HuH-7.5 (cell line): ENCODE results near the gene CAMKMT.

Source experiments
- DNase-seq: peaks from one replicate; pipeline ENCODE4 v3.0.0; 2011; ENCODE audit warnings: low spot score

Gene CAMKMT

GRCh38 chr2:44598330-44599119 lies 236.8 kb downstream of the CAMKMT start:
- no peak for DNase-seq

DNA sequence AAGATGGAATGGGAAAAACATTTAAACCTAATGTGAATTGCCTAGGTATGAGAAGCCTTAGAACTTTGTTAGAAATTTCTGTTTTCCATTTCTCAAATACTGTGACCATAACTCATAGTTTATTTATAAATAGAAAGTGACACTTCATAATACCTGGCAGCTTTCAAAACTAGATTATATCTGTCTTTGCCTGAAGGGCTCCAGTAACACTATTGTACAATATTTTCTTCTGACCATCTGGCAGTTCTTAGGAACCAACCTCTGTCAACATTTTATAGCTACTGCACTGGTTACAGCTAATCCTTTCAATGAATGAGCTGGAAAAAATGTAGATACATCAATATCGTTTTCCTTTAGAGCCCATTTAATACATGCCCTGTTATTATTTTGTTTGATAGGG lies 237.4 kb downstream of the CAMKMT start:
- DNase-seq, result no peak

GRCh38 chr2:44602446-44602845 lies 240.7 kb downstream of the CAMKMT start:
- DNase-seq, result no peak

GRCh38 chr2:44605511-44605910 lies 243.8 kb downstream of the CAMKMT start:
- DNase-seq, result no peak

DNA sequence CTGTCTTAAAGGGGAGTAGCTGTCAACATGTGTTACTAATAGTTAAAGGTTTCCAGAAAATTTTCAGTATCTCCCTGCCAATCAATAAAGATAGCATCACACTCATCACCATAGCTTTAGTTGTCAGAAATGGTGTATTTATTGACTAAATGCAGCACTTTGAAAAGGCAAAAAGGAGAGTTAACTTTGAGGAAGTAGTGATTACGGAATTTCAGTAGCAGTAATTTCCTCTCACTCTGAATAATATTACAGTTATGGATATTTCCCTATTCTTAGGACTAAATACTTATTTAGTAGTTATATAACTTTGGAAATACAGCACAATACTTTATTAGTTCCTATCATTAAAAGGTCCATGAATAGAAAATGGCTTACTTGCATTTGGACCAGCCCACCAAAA lies 250.5 kb downstream of the CAMKMT start:
- DNase-seq, result no peak

GRCh38 chr2:44614940-44615339 lies 253.2 kb downstream of the CAMKMT start:
- DNase-seq, result no peak

DNA sequence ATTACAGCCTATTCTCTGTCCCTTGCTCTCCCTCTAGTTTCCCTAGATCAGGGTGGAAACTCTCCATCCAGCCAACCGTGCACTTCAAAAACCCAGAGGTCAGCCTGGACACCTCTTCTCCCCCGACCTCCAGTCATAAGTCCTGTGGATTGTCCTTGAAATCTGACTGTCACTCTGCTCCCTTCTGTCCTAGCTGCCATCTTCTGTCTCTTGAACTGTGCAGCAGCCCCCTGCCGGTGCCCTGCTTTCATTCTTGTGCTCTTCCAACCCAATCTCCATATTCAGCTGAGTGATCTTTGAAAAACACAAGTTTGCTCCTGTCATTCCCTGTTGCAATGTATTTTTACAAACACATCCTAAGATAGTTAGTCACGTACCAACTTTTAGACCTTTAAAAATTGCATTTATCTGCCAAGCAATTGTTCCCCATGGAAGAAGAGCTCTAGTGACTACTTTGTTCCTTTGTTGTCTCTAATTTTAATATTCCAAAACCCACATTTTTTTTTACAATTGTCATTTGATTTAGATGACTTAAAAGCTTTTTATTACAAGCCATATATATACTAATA lies 254.3 kb downstream of the CAMKMT start:
- DNase-seq, result no peak

DNA sequence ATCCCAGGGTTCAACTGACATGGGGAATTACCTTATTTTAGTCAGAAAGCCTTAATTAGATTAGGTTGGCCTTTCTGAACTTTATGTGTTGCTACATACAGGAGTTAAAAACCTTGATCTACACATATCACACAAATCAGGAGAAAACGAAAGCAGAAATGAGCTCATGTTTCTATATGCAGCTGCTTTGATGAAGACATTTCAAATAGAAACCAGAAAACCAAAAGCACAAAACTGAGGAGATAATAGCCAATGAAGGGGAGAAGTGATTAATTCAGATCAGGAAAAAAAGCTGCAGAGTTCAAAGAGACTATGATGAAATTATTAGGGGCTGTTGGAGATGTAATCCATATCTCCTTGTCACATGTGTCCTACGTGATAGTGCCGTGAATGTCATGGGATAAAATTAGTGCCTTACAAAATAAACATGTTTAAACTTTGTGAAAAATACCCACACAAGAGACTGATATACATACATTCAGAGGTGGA lies 255.0 kb downstream of the CAMKMT start:
- no peak for DNase-seq

DNA sequence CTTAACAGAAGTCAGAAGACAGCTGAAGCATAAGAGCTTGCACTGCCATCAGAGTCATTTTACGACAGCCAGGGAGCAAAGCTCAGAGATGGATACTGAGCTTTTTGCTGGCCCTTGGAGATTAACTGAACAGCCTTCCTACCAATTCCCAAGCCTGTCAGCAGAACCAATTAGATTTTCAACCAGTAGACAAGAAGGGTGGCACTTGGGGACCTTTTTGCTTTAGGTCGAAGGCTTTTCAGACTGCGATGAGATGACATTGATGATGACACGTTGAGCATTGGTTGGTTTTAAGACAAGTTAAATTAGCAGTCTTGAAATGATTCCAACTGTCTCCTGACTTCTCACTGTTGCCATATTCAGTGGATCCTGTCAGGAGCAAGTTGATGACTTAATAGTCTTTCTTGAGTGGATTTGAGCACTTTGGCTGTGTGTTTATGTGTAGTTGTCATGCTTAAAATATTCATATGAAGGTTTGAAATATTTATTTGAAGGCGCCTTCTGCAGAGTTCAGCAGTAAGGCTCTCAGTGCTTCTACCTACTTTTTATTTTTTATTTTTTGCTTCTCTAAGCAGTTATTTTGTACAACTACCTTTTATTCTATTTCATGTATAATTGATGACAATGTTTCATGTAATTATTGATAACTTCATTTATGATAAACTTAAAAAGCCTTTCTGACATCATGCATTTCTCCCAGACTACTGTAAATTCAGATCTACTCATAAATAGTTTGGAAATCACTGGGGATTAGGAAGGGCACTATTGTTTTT lies 256.7 kb downstream of the CAMKMT start:
- no peak for DNase-seq

GRCh38 chr2:44620189-44620990 lies 258.6 kb downstream of the CAMKMT start:
- DNase-seq, result no peak

DNA sequence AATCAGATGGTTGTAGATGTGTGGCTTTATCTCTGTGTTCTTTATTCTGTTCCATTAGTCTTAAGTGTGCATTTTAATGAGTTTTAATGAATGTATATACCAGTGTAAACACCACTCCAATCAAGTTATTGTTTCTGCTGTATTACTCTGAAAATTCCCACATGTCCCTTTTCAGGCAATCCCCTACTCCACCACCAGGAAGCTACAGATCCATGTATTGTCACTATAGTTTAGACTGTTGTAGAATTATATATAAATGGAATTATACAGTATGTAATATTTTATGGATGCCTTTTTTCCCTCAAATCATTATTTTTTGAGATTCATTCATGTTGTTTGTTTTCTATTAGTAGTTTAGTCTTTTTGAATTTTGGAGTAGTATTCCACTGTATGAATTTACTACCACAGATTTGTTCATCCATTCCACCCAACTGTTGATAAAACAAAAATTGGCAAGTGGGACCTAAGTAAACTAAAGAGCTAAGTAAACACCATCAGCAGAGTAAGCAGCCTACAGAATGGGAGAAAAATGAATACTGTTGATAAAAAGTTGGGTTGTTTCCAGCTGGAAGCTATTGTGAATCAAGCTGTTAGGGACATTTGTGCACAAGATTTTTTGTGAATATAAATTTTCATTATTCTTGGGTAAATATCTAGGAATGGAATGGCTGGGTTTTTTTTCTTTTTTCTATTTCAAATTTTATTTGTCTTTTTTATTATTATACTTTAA lies 262.0 kb downstream of the CAMKMT start:
- no peak for DNase-seq

GRCh38 chr2:44628297-44628696 lies 266.6 kb downstream of the CAMKMT start:
- DNase-seq, result no peak

GRCh38 chr2:44632931-44633689 lies 271.4 kb downstream of the CAMKMT start:
- no peak for DNase-seq

- no peak for DNase-seq
Observed at GRCh38 chr2:44635725-44636124, 274.0 kb downstream of the CAMKMT start.

DNA sequence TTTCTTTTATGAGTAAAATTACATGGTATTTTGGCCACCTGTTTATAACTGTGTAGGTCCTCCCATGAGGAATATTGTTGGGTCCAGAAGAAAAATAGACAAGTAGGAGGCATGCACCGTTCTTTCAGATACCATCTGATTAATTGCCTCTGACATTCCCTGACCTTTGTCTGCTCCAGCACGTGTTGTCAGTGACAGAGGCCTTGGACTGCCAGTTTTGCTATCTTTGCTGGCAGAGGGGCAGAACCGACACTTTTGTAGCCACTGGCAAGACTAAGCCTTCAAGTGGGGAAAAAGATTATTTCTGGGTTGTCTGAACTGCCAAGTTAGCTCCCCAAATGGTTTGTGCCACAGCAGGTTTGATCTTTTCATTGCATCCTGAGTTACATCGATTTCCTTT lies 276.9 kb downstream of the CAMKMT start:
- DNase-seq, result no peak

DNA sequence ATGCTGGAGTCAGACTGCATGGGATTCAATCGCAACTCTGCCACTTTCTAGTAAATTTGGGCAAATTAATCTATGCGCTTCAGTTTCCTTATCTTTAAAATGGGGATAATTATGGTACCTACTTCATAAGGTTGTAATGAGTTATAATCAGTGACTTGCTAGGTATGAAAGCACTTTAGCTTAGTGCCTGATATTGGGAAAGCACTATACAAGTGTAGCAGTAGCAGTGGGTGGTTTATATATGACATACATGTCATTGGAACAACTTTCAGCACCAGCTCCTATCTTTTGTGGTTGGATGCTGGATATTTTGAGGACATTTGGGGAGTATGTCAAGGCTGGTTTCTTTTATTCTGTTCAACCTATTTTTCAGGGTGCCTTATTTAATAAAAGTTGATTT lies 277.7 kb downstream of the CAMKMT start:
- no peak for DNase-seq

GRCh38 chr2:44642123-44642857 lies 280.5 kb downstream of the CAMKMT start:
- DNase-seq, result no peak

DNA sequence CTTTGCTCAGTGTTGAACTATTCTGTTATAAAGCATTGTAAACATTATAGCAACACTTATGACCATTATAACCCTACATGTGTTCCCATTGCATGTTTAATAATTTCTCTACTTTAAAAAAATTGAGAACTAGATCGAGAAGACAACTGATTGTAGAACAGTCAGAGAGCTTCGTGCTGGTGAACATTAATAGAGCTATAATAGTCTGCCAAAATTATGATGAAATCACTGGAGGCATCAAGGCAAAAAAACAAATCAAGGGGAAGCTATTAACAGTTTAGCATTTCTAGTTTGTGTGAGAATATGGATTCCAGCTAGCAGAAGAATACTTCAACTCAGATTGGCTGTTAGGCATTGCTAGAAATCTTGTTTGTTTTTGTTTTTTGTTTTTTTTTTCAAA lies 284.2 kb downstream of the CAMKMT start:
- no peak for DNase-seq

DNA sequence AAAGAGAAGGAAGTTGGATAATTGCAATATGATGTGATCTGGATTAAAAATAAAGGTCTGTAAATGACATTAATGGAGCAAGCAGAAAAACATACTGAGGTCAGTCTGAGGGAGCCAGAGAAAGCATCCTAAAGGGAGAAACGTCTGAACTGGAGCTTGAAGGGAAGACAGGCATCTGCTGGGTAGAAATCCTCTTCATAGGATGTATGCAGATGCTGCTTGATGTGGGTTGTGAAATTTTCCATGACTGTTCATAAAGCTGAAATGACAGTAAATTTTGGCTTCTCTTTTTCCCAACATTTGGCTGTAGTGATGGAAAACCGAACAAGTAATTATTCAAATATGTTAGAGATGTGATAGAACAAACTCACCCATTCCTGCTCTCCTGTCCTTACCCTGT lies 287.6 kb downstream of the CAMKMT start:
- DNase-seq, result no peak

- DNase-seq, result no peak
Observed at GRCh38 chr2:44650796-44651195, 289.0 kb downstream of the CAMKMT start.
